Liver (tissue), 9 donors: Measurements from ENCODE around the gene ILK. TPM values are rescaled to one million over a fixed set of nuclear protein-coding genes. Genes with fewer than 3 reads are reported as not detected.

Source experiments
- DNase-seq: peaks from one replicate; pipeline ENCODE4 v3.0.0-alpha.2; 2017; ENCODE audit warnings: low spot score
- H3K27ac ChIP-seq, 2 donors: one replicate each; pipeline ENCODE4 v1.7.0; 2013; ENCODE audit warnings: inconsistent platforms in 2 of 2, low read length in 2 of 2, control low read depth in 1 of 2, low read depth in 1 of 2, mild to moderate bottlenecking in 1 of 2
- H3K27me3 ChIP-seq, 4 donors: one replicate each; pipeline versions ENCODE4 v1.6.1 to v1.7.0; 2013; ENCODE audit warnings: low read length in 3 of 4, inconsistent platforms in 1 of 4, mild to moderate bottlenecking in 1 of 4, moderate library complexity in 1 of 4; ENCODE audit not compliant: control insufficient read depth in 4 of 4, insufficient read depth in 4 of 4
- H3K36me3 ChIP-seq, 4 donors: one replicate each; pipeline versions ENCODE4 v1.6.1 to v1.7.0; 2013; ENCODE audit warnings: low read length in 3 of 4, mild to moderate bottlenecking in 3 of 4, low read depth in 1 of 4, moderate library complexity in 1 of 4; ENCODE audit not compliant: control insufficient read depth in 4 of 4, insufficient read depth in 3 of 4
- H3K4me1 ChIP-seq, 4 donors: one replicate each; pipeline versions ENCODE4 v1.6.1 to v1.7.0; 2013; ENCODE audit warnings: low read length in 3 of 4, mild to moderate bottlenecking in 3 of 4, moderate library complexity in 1 of 4; ENCODE audit not compliant: control insufficient read depth in 4 of 4, insufficient read depth in 4 of 4
- H3K4me3 ChIP-seq, 3 donors: one replicate each; pipeline versions ENCODE4 v1.6.1 to v1.7.0; 2013; ENCODE audit warnings: low read length in 3 of 3, control low read depth in 1 of 3, low read depth in 1 of 3, mild to moderate bottlenecking in 1 of 3
- H3K9ac ChIP-seq, 2 donors: one replicate each; pipeline ENCODE4 v1.7.0; 2013; ENCODE audit warnings: low read length in 2 of 2, mild to moderate bottlenecking in 2 of 2, moderate library complexity in 2 of 2, control low read depth in 1 of 2, low read depth in 1 of 2
- H3K9me3 ChIP-seq, 4 donors: one replicate each; pipeline versions ENCODE4 v1.6.1 to v1.7.0; 2013; ENCODE audit warnings: low read length in 3 of 4; ENCODE audit not compliant: control insufficient read depth in 4 of 4
- ATF3 ChIP-seq: IDR thresholded peaks from 2 replicates; pipeline ENCODE4 v1.6.1; 2016; ENCODE audit warnings: antibody characterized with exemption
- CTCF ChIP-seq: fragments of 150-350 bp; IDR thresholded peaks from 2 replicates; pipeline ENCODE4 v1.5.1; 2017; ENCODE audit warnings: improper control_type of control experiment, low read depth, low read length; ENCODE audit not compliant: missing input control
- EGR1 ChIP-seq, 2 donors: IDR thresholded peaks; 2 replicates each; pipeline ENCODE4 v1.6.1; 2016 to 2018; ENCODE audit warnings: antibody characterized with exemption in 2 of 2, low read depth in 2 of 2
- FOXA1 ChIP-seq: IDR thresholded peaks from 2 replicates; pipeline ENCODE4 v1.6.1; 2016; ENCODE audit warnings: antibody characterized with exemption
- GABPA ChIP-seq, 2 donors: IDR thresholded peaks in 1 of 2; conservative IDR thresholded peaks in 1 of 2; 2 replicates each; pipeline ENCODE4 v1.6.1; 2016; ENCODE audit warnings: antibody characterized with exemption in 2 of 2, mild to moderate bottlenecking in 1 of 2, moderate library complexity in 1 of 2
- HNF4G ChIP-seq: IDR thresholded peaks from 2 replicates; pipeline ENCODE4 v1.6.1; 2016; ENCODE audit warnings: antibody characterized with exemption
- JUND ChIP-seq, 2 donors: IDR thresholded peaks; 2 replicates each; pipeline ENCODE4 v1.6.1; 2016; ENCODE audit warnings: antibody characterized with exemption in 2 of 2
- NR2F2 ChIP-seq: IDR thresholded peaks from 2 replicates; pipeline ENCODE4 v1.6.1; 2016; ENCODE audit warnings: antibody characterized with exemption
- RAD21 ChIP-seq, 2 donors: IDR thresholded peaks; 2 replicates each; pipeline ENCODE4 v1.6.1; 2016; ENCODE audit warnings: antibody characterized with exemption in 2 of 2, mild to moderate bottlenecking in 2 of 2
- REST ChIP-seq: IDR thresholded peaks from 2 replicates; pipeline ENCODE4 v1.6.1; 2016; ENCODE audit warnings: antibody characterized with exemption, mild to moderate bottlenecking
- RXRA ChIP-seq, 2 donors: IDR thresholded peaks; 2 replicates each; pipeline ENCODE4 v1.6.1; 2017 to 2018; ENCODE audit warnings: antibody characterized with exemption in 2 of 2, mild to moderate bottlenecking in 1 of 2
- SP1 ChIP-seq: IDR thresholded peaks from 2 replicates; pipeline ENCODE4 v1.6.1; 2018; ENCODE audit warnings: antibody characterized with exemption, mild to moderate bottlenecking
- YY1 ChIP-seq: IDR thresholded peaks from 2 replicates; pipeline ENCODE4 v1.6.1; 2016; ENCODE audit warnings: antibody characterized with exemption, mild to moderate bottlenecking
- WGBS: extraction: QIAGEN DNeasy Blood & Tissue Kit; methylation state at CpG from one replicate; pipeline ENCODE4 v1.1.7; 2013; 5-methylcytosine and 5-hydroxymethylcytosine counted together
- polyA plus RNA-seq, 2 donors: library from polyadenylated mRNA; stranded (reverse) in 1 of 2; unstranded in 1 of 2; fragments of 200-250 nt in 1 of 2; fragments of >200 nt in 1 of 2; fragmentation: Nextera tagmentation in 1 of 2; extraction: Ambion mirVana in 1 of 2; gene quantifications; one replicate each; pipeline versions ENCODE4 v1.2.1 to v1.2.3, GENCODE V29; 2013 to 2015
- total RNA-seq, 2 donors: library from RNA; depleted of rRNA; stranded (reverse); fragments of >200 nt; gene quantifications; one replicate each; pipeline ENCODE4 v1.2.3, GENCODE V29; 2014
- TF ChIP-seq, protein P1 (sequence below): IDR thresholded peaks from 2 replicates; pipeline ENCODE4 v1.6.1; 2016; ENCODE audit warnings: antibody characterized with exemption
- TF ChIP-seq, protein P2 (sequence below): IDR thresholded peaks from 2 replicates; pipeline ENCODE4 v1.6.1; 2016; ENCODE audit warnings: antibody characterized with exemption
- donor health status: healthy.
- donor health status: healthy.
- donor health status: healthy.
- donor health status: healthy.
- donor health status: healthy.

ILK gene
- total and polyA plus RNA-seq, 4 donors: 29.6 to 69.1 (median 48.2) TPM

DNA sequence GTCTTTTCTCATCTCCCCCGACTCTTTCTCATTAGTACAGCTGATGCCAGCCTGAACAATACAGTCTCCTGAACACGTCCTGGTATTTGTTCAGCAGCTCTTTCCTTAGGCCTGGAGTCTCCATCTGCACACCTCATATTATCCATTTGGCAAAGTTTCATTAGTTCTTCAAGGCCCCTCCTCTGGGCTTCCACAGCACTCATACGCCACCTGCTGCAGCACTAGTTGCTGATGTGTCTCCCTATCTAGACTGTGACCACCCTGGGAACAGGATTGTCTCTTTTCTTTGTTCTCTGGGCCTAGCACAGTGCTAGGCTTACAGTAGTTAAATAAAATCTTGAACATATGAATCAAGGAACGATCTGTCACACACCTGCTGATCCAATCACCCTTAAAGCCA is 34.9 kb downstream of the ILK start:
- no peak overlapping the region for H3K4me3 ChIP-seq
- peak overlapping the region in 1 of 2 donors; percentile 7 for H3K27ac ChIP-seq
- peaks cover 3 to 42% (median 27%) of the 10 kb centered on the region in 4 donors for H3K4me1 ChIP-seq
- no peak overlapping the region for H3K9ac ChIP-seq
- DNase-seq: no peak
- H3K9me3 ChIP-seq: no peaks in the 10 kb centered on the region
- no peaks in the 10 kb centered on the region for H3K36me3 ChIP-seq
- 79% methylated on average over 4 of the region's 4 CpGs for WGBS
- H3K27me3 ChIP-seq: no peaks in the 10 kb centered on the region
- TF ChIP-seq RAD21 (IDR thresholded peaks at IDR 0.05) (no peak), HNF4G (no peak), EGR1 (IDR thresholded peaks at IDR 0.05; ENCODE audit: low read depth in 2 of 2) (no peak), REST (no peak), GABPA (IDR thresholded peaks at IDR 0.05 in 1 of 2, conservative IDR thresholded peaks at IDR 0.05 in 1 of 2) (no peak), RXRA (IDR thresholded peaks at IDR 0.05) (no peak), YY1 (no peak), SP1 (no peak), ATF3 (no peak), NR2F2 (no peak), FOXA1 (no peak), CTCF (no peak), JUND (IDR thresholded peaks at IDR 0.05) (no peak)
- TF ChIP-seq, protein P1, sequence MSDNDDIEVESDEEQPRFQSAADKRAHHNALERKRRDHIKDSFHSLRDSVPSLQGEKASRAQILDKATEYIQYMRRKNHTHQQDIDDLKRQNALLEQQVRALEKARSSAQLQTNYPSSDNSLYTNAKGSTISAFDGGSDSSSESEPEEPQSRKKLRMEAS: no peak
- TF ChIP-seq, protein P2, sequence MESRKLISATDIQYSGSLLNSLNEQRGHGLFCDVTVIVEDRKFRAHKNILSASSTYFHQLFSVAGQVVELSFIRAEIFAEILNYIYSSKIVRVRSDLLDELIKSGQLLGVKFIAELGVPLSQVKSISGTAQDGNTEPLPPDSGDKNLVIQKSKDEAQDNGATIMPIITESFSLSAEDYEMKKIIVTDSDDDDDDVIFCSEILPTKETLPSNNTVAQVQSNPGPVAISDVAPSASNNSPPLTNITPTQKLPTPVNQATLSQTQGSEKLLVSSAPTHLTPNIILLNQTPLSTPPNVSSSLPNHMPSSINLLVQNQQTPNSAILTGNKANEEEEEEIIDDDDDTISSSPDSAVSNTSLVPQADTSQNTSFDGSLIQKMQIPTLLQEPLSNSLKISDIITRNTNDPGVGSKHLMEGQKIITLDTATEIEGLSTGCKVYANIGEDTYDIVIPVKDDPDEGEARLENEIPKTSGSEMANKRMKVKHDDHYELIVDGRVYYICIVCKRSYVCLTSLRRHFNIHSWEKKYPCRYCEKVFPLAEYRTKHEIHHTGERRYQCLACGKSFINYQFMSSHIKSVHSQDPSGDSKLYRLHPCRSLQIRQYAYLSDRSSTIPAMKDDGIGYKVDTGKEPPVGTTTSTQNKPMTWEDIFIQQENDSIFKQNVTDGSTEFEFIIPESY: no peak
